Measurements from ENCODE around the gene PFKFB3. TPM values are rescaled to one million over a fixed set of nuclear protein-coding genes. Genes with fewer than 3 reads are reported as not detected.
"Not testable (repeated sequence)": the region's sequence is repeated elsewhere in the genome, so short reads cannot be mapped to it uniquely, and the experiment has no call there.

The PFKFB3 gene
- total RNA-seq, 1 donor from 2014 or later, result 9.9 TPM

- Histone ChIP-seq H3K4me3 (ENCODE audit: low read length in 3 of 3) (no peak overlapping the region), H3K9me3 (ENCODE audit: control insufficient read depth in 3 of 3, low read length in 3 of 3) (no peaks in the 10 kb centered on the region), H3K36me3 (ENCODE audit: control insufficient read depth in 3 of 3, insufficient read depth in 3 of 3, low read length in 3 of 3) (no peaks in the 10 kb centered on the region), H3K27me3 (ENCODE audit: control insufficient read depth in 3 of 3, insufficient read depth in 3 of 3, low read length in 3 of 3) (no peaks in the 10 kb centered on the region), H3K4me1 (ENCODE audit: control insufficient read depth in 3 of 3, insufficient read depth in 3 of 3, low read length in 3 of 3) (no peaks in the 10 kb centered on the region), H3K27ac (ENCODE audit: low read depth, low read length) (no peak overlapping the region), H3K9ac (ENCODE audit: low read depth in 1 of 3, low read length in 3 of 3) (no peak overlapping the region)
These were observed 79.8 kb downstream of the PFKFB3 start for GRCh38 chr10:6282454-6282958.

- Histone ChIP-seq H3K9ac (ENCODE audit: low read depth in 1 of 3, low read length in 3 of 3) (no peak overlapping the region), H3K9me3 (ENCODE audit: control insufficient read depth in 3 of 3, low read length in 3 of 3) (no peaks in the 10 kb centered on the region), H3K36me3 (ENCODE audit: control insufficient read depth in 3 of 3, insufficient read depth in 3 of 3, low read length in 3 of 3) (no peaks in the 10 kb centered on the region), H3K4me3 (ENCODE audit: low read length in 3 of 3) (no peak overlapping the region), H3K4me1 (ENCODE audit: control insufficient read depth in 3 of 3, insufficient read depth in 3 of 3, low read length in 3 of 3) (no peaks in the 10 kb centered on the region), H3K27me3 (ENCODE audit: control insufficient read depth in 3 of 3, insufficient read depth in 3 of 3, low read length in 3 of 3) (no peaks in the 10 kb centered on the region), H3K27ac (ENCODE audit: low read depth, low read length) (no peak overlapping the region)
These were observed 80.9 kb downstream of the PFKFB3 start for GRCh38 chr10:6283655-6284054.

- H3K9me3 ChIP-seq (ENCODE audit: control insufficient read depth in 3 of 3, low read length in 3 of 3), result not testable (repeated sequence)
These were observed 87.9 kb downstream of the PFKFB3 start for GRCh38 chr10:6290621-6291020.

GRCh38 chr10:6292741-6293151, 90.0 kb downstream of the PFKFB3 start:
- Histone ChIP-seq H3K9me3 (ENCODE audit: control insufficient read depth in 3 of 3, low read length in 3 of 3) (no peaks in the 10 kb centered on the region), H3K9ac (ENCODE audit: low read depth in 1 of 3, low read length in 3 of 3) (no peak overlapping the region), H3K4me3 (ENCODE audit: low read length in 3 of 3) (no peak overlapping the region), H3K27ac (ENCODE audit: low read depth, low read length) (no peak overlapping the region), H3K4me1 (ENCODE audit: control insufficient read depth in 3 of 3, insufficient read depth in 3 of 3, low read length in 3 of 3) (peaks cover 0 to 5% (median 5%) of the 10 kb centered on the region in 3 donors), H3K36me3 (ENCODE audit: control insufficient read depth in 3 of 3, insufficient read depth in 3 of 3, low read length in 3 of 3) (no peaks in the 10 kb centered on the region), H3K27me3 (ENCODE audit: control insufficient read depth in 3 of 3, insufficient read depth in 3 of 3, low read length in 3 of 3) (no peaks in the 10 kb centered on the region)

More at GRCh38 chr10:6290621-6291020, 87.9 kb downstream of the PFKFB3 start:
- H3K36me3 ChIP-seq (ENCODE audit: control insufficient read depth in 3 of 3, insufficient read depth in 3 of 3, low read length in 3 of 3); H3K4me1 ChIP-seq (ENCODE audit: control insufficient read depth in 3 of 3, insufficient read depth in 3 of 3, low read length in 3 of 3); H3K4me3 ChIP-seq (ENCODE audit: low read length in 3 of 3); H3K27me3 ChIP-seq (ENCODE audit: control insufficient read depth in 3 of 3, insufficient read depth in 3 of 3, low read length in 3 of 3); H3K27ac ChIP-seq (ENCODE audit: low read depth, low read length); H3K9ac ChIP-seq (ENCODE audit: low read depth in 1 of 3, low read length in 3 of 3): not testable (repeated sequence)

- H3K4me1 ChIP-seq (ENCODE audit: control insufficient read depth in 3 of 3, insufficient read depth in 3 of 3, low read length in 3 of 3); H3K27ac ChIP-seq (ENCODE audit: low read depth, low read length); H3K36me3 ChIP-seq (ENCODE audit: control insufficient read depth in 3 of 3, insufficient read depth in 3 of 3, low read length in 3 of 3); H3K9me3 ChIP-seq (ENCODE audit: control insufficient read depth in 3 of 3, low read length in 3 of 3); H3K4me3 ChIP-seq (ENCODE audit: low read length in 3 of 3); H3K27me3 ChIP-seq (ENCODE audit: control insufficient read depth in 3 of 3, insufficient read depth in 3 of 3, low read length in 3 of 3); H3K9ac ChIP-seq (ENCODE audit: low read depth in 1 of 3, low read length in 3 of 3): not testable (repeated sequence)
These were observed 93.7 kb downstream of the PFKFB3 start for GRCh38 chr10:6296425-6296824.

- no peak overlapping the region for H3K4me3 ChIP-seq (ENCODE audit: low read length in 3 of 3)
- H3K27ac ChIP-seq (ENCODE audit: low read depth, low read length), result no peak overlapping the region
- H3K4me1 ChIP-seq (ENCODE audit: control insufficient read depth in 3 of 3, insufficient read depth in 3 of 3, low read length in 3 of 3), result peaks cover 0 to 5% (median 5%) of the 10 kb centered on the region in 3 donors
- H3K36me3 ChIP-seq (ENCODE audit: control insufficient read depth in 3 of 3, insufficient read depth in 3 of 3, low read length in 3 of 3), result no peaks in the 10 kb centered on the region
- H3K27me3 ChIP-seq (ENCODE audit: control insufficient read depth in 3 of 3, insufficient read depth in 3 of 3, low read length in 3 of 3), result no peaks in the 10 kb centered on the region
- no peak overlapping the region for H3K9ac ChIP-seq (ENCODE audit: low read depth in 1 of 3, low read length in 3 of 3)
- H3K9me3 ChIP-seq (ENCODE audit: control insufficient read depth in 3 of 3, low read length in 3 of 3), result no peaks in the 10 kb centered on the region
These were observed 94.1 kb downstream of the PFKFB3 start for GRCh38 chr10:6296828-6297251.

- no peaks in the 10 kb centered on the region for H3K9me3 ChIP-seq (ENCODE audit: control insufficient read depth in 3 of 3, low read length in 3 of 3)
- no peaks in the 10 kb centered on the region for H3K27me3 ChIP-seq (ENCODE audit: control insufficient read depth in 3 of 3, insufficient read depth in 3 of 3, low read length in 3 of 3)
- peaks cover 0 to 5% (median 5%) of the 10 kb centered on the region in 3 donors for H3K4me1 ChIP-seq (ENCODE audit: control insufficient read depth in 3 of 3, insufficient read depth in 3 of 3, low read length in 3 of 3)
- no peak overlapping the region for H3K4me3 ChIP-seq (ENCODE audit: low read length in 3 of 3)
- H3K36me3 ChIP-seq (ENCODE audit: control insufficient read depth in 3 of 3, insufficient read depth in 3 of 3, low read length in 3 of 3), result no peaks in the 10 kb centered on the region
- H3K9ac ChIP-seq (ENCODE audit: low read depth in 1 of 3, low read length in 3 of 3), result no peak overlapping the region
- no peak overlapping the region for H3K27ac ChIP-seq (ENCODE audit: low read depth, low read length)
These were observed 94.8 kb downstream of the PFKFB3 start for GRCh38 chr10:6297522-6297921.

GRCh38 chr10:6297951-6298381, 95.2 kb downstream of the PFKFB3 start:
- no peaks in the 10 kb centered on the region for H3K27me3 ChIP-seq (ENCODE audit: control insufficient read depth in 3 of 3, insufficient read depth in 3 of 3, low read length in 3 of 3)
- H3K9ac ChIP-seq (ENCODE audit: low read depth in 1 of 3, low read length in 3 of 3), result no peak overlapping the region
- no peak overlapping the region for H3K27ac ChIP-seq (ENCODE audit: low read depth, low read length)
- H3K9me3 ChIP-seq (ENCODE audit: control insufficient read depth in 3 of 3, low read length in 3 of 3), result no peaks in the 10 kb centered on the region
- peaks cover 0 to 5% (median 5%) of the 10 kb centered on the region in 3 donors for H3K4me1 ChIP-seq (ENCODE audit: control insufficient read depth in 3 of 3, insufficient read depth in 3 of 3, low read length in 3 of 3)
- no peak overlapping the region for H3K4me3 ChIP-seq (ENCODE audit: low read length in 3 of 3)
- H3K36me3 ChIP-seq (ENCODE audit: control insufficient read depth in 3 of 3, insufficient read depth in 3 of 3, low read length in 3 of 3), result no peaks in the 10 kb centered on the region

- H3K27me3 ChIP-seq (ENCODE audit: control insufficient read depth in 3 of 3, insufficient read depth in 3 of 3, low read length in 3 of 3), result no peaks in the 10 kb centered on the region
- H3K36me3 ChIP-seq (ENCODE audit: control insufficient read depth in 3 of 3, insufficient read depth in 3 of 3, low read length in 3 of 3), result no peaks in the 10 kb centered on the region
- no peak overlapping the region for H3K4me3 ChIP-seq (ENCODE audit: low read length in 3 of 3)
- no peak overlapping the region for H3K27ac ChIP-seq (ENCODE audit: low read depth, low read length)
- no peaks in the 10 kb centered on the region for H3K9me3 ChIP-seq (ENCODE audit: control insufficient read depth in 3 of 3, low read length in 3 of 3)
- H3K9ac ChIP-seq (ENCODE audit: low read depth in 1 of 3, low read length in 3 of 3), result no peak overlapping the region
- peaks cover 0 to 5% (median 5%) of the 10 kb centered on the region in 3 donors for H3K4me1 ChIP-seq (ENCODE audit: control insufficient read depth in 3 of 3, insufficient read depth in 3 of 3, low read length in 3 of 3)
These were observed 95.7 kb downstream of the PFKFB3 start for GRCh38 chr10:6298428-6298827.

- no peaks in the 10 kb centered on the region for H3K27me3 ChIP-seq (ENCODE audit: control insufficient read depth in 3 of 3, insufficient read depth in 3 of 3, low read length in 3 of 3)
- H3K9me3 ChIP-seq (ENCODE audit: control insufficient read depth in 3 of 3, low read length in 3 of 3), result no peaks in the 10 kb centered on the region
- H3K36me3 ChIP-seq (ENCODE audit: control insufficient read depth in 3 of 3, insufficient read depth in 3 of 3, low read length in 3 of 3), result no peaks in the 10 kb centered on the region
- H3K27ac ChIP-seq (ENCODE audit: low read depth, low read length), result no peak overlapping the region
- H3K4me1 ChIP-seq (ENCODE audit: control insufficient read depth in 3 of 3, insufficient read depth in 3 of 3, low read length in 3 of 3), result peaks cover 0 to 5% (median 5%) of the 10 kb centered on the region in 3 donors
- H3K9ac ChIP-seq (ENCODE audit: low read depth in 1 of 3, low read length in 3 of 3), result no peak overlapping the region
- no peak overlapping the region for H3K4me3 ChIP-seq (ENCODE audit: low read length in 3 of 3)
These were observed 96.5 kb downstream of the PFKFB3 start for GRCh38 chr10:6299234-6299633.
